Hematopoietic multipotent progenitor cell treated with erythropoietin and hydrocortisone succinate and interleukin-3 and kit ligand, for 6 days (in vitro differentiated cells): Measurements from ENCODE around the gene TYMP.
"Not testable (repeated sequence)": the region's sequence is repeated elsewhere in the genome, so short reads cannot be mapped to it uniquely, and the experiment has no call there.

Experiments used
- DNase-seq: peaks from one replicate; pipeline ENCODE4 v3.0.0-alpha.2; 2015

The TYMP gene

GRCh38 chr22:50523806-50524675 is 5.8 kb downstream of the TYMP start:
- DNase-seq: no peak

GRCh38 chr22:50523458-50523805 is 6.4 kb downstream of the TYMP start:
- DNase-seq: no peak

GRCh38 chr22:50522806-50523438 is 6.9 kb downstream of the TYMP start:
- DNase-seq: no peak

- no peak for DNase-seq
Observed at GRCh38 chr22:50522208-50522805, 7.5 kb downstream of the TYMP start.

- DNase-seq: no peak
Observed at GRCh38 chr22:50521710-50522109, 8.1 kb downstream of the TYMP start.

- DNase-seq: no peak
Observed at GRCh38 chr22:50520826-50521453, 8.9 kb downstream of the TYMP start.

- DNase-seq: not testable (repeated sequence)
Observed at GRCh38 chr22:50520184-50520583, 9.6 kb downstream of the TYMP start.

- DNase-seq: no peak
Observed at GRCh38 chr22:50519151-50519550, 10.7 kb downstream of the TYMP start.

GRCh38 chr22:50518606-50519005 is 11.2 kb downstream of the TYMP start:
- no peak for DNase-seq

GRCh38 chr22:50517495-50518260 is 12.1 kb downstream of the TYMP start:
- no peak for DNase-seq

- DNase-seq: no peak
Observed at GRCh38 chr22:50516891-50517290, 12.9 kb downstream of the TYMP start.

- no peak for DNase-seq
Observed at GRCh38 chr22:50516068-50516467, 13.7 kb downstream of the TYMP start.

GRCh38 chr22:50513175-50513574 is 16.6 kb downstream of the TYMP start:
- DNase-seq: no peak

- no peak for DNase-seq
Observed at GRCh38 chr22:50508897-50509296, 20.9 kb downstream of the TYMP start.

GRCh38 chr22:50507991-50508884 is 21.6 kb downstream of the TYMP start, which contains the start of gene NCAPH2:
TSS of gene NCAPH2 (plus strand) at chr22:50508224. CDS start at chr22:50508338, 114 bp downstream.
- DNase-seq: peak; percentile 98

GRCh38 chr22:50507421-50507990 is 22.3 kb downstream of the TYMP start, which contains the start of gene LMF2:
TSS of gene LMF2 (minus strand) at chr22:50507702. CDS start at chr22:50507675, 27 bp downstream.
- no peak for DNase-seq

GRCh38 chr22:50506611-50507420 is 23.0 kb downstream of the TYMP start:
- DNase-seq: no peak

- no peak for DNase-seq
Observed at GRCh38 chr22:50505776-50506610, 23.8 kb downstream of the TYMP start.

GRCh38 chr22:50505276-50505775 is 24.5 kb downstream of the TYMP start:
- no peak for DNase-seq
